WTC11 (cell line): ENCODE data around the gene GABRB2. TPM values are rescaled to one million over a fixed set of nuclear protein-coding genes. Genes with fewer than 3 reads are reported as not detected.

Experiments used
- ATAC-seq: fragments of 200-7000 bp; cut with Tn5 transposase; 2 replicates; pipeline ENCODE4 v1.10.0; 2021; ENCODE audit warnings: mild to moderate bottlenecking, moderate library complexity
- CTCF ChIA-PET: fragments of 300-600 bp; sonication (Branson Sonifier 250); formaldehyde crosslinking; loops from one replicate; lab custom pipeline; 2021; ENCODE audit warnings: antibody characterized with exemption; lab: Charles Lee
- POLR2A ChIA-PET: fragments of 350-600 bp; sonication (Branson Sonifier 250); formaldehyde crosslinking; loops from one replicate; lab custom pipeline; 2021; ENCODE audit warnings: antibody characterized with exemption; lab: Charles Lee
- DNase-seq: peaks from one replicate; pipeline ENCODE4 v3.0.0; 2021; ENCODE audit warnings: low spot score
- H3K27ac Mint-ChIP-seq: 2 replicates; pipeline ENCODE4 v1.8.0; 2021; ENCODE audit warnings: mixed read lengths
- H3K27me3 Mint-ChIP-seq: 2 replicates; pipeline ENCODE4 v1.8.0; 2021; ENCODE audit warnings: low read depth, mild to moderate bottlenecking, moderate library complexity, mixed read lengths
- H3K36me3 Mint-ChIP-seq: 2 replicates; pipeline ENCODE4 v1.8.0; 2021; ENCODE audit warnings: mixed read lengths
- H3K4me1 Mint-ChIP-seq: 2 replicates; pipeline ENCODE4 v1.8.0; 2022; ENCODE audit warnings: mixed read lengths
- H3K4me3 Mint-ChIP-seq: 2 replicates; pipeline ENCODE4 v1.8.0; 2021; ENCODE audit warnings: mild to moderate bottlenecking, moderate library complexity, mixed read lengths
- H3K9me3 Mint-ChIP-seq: 2 replicates; pipeline ENCODE4 v1.8.0; 2021; ENCODE audit warnings: mixed read lengths
- ATF6 ChIP-seq: sonication (generic); formaldehyde crosslinking; IDR thresholded peaks from 2 replicates; pipeline ENCODE4 v1.8.1; 2023; ENCODE audit warnings: mild to moderate bottlenecking, missing genetic modification reagents
- E2F1 ChIP-seq: sonication (generic); formaldehyde crosslinking; IDR thresholded peaks from 2 replicates; pipeline ENCODE4 v1.8.0; 2022; ENCODE audit warnings: mild to moderate bottlenecking, missing genetic modification reagents
- E2F4 ChIP-seq: sonication (generic); formaldehyde crosslinking; IDR thresholded peaks from 2 replicates; pipeline ENCODE4 v1.8.1; 2022; ENCODE audit warnings: low read depth, mild to moderate bottlenecking, moderate library complexity, missing genetic modification reagents, borderline replicate concordance
- ELF4 ChIP-seq: sonication (generic); formaldehyde crosslinking; IDR thresholded peaks from 2 replicates; pipeline ENCODE4 v1.8.1; 2022; ENCODE audit warnings: low read depth, mild to moderate bottlenecking, moderate library complexity, missing genetic modification reagents
- EMX1 ChIP-seq: fragments of 250-450 bp; sonication (Bioruptor Pico); IDR thresholded peaks from 2 replicates; pipeline ENCODE4 v1.8.0; 2021; ENCODE audit warnings: mild to moderate bottlenecking
- MLX ChIP-seq: sonication (generic); formaldehyde crosslinking; IDR thresholded peaks from 2 replicates; pipeline ENCODE4 v1.8.1; 2023; ENCODE audit warnings: mild to moderate bottlenecking, missing genetic modification reagents, moderate library complexity
- NFATC4 ChIP-seq: fragments of 250-450 bp; sonication (Bioruptor Pico); IDR thresholded peaks from 2 replicates; pipeline ENCODE4 v1.9.0; 2021; ENCODE audit warnings: mild to moderate bottlenecking
- NR1H2 ChIP-seq: sonication (generic); formaldehyde crosslinking; IDR thresholded peaks from 2 replicates; pipeline ENCODE4 v1.9.0; 2021; ENCODE audit warnings: mild to moderate bottlenecking, moderate library complexity, missing genetic modification reagents
- RELA ChIP-seq: sonication (generic); formaldehyde crosslinking; IDR thresholded peaks from 2 replicates; pipeline ENCODE4 v1.8.1; 2022; ENCODE audit warnings: missing genetic modification reagents, mild to moderate bottlenecking, borderline replicate concordance
- TCF7 ChIP-seq: sonication (generic); formaldehyde crosslinking; IDR thresholded peaks from 2 replicates; pipeline ENCODE4 v1.8.0; 2022; ENCODE audit warnings: mild to moderate bottlenecking, low read depth, missing genetic modification reagents, moderate library complexity
- TEAD1 ChIP-seq: sonication (generic); formaldehyde crosslinking; IDR thresholded peaks from 2 replicates; pipeline ENCODE4 v1.8.0; 2022; ENCODE audit warnings: mild to moderate bottlenecking, missing genetic modification reagents
- TP53 ChIP-seq: sonication (generic); formaldehyde crosslinking; IDR thresholded peaks from 2 replicates; pipeline ENCODE4 v1.8.1; 2023; ENCODE audit warnings: mild to moderate bottlenecking, missing genetic modification reagents
- ZBTB21 ChIP-seq: sonication (generic); formaldehyde crosslinking; IDR thresholded peaks from 2 replicates; pipeline ENCODE4 v1.8.1; 2023; ENCODE audit warnings: mild to moderate bottlenecking, missing genetic modification reagents, borderline replicate concordance
- ZNF281 ChIP-seq: sonication (generic); formaldehyde crosslinking; IDR thresholded peaks from 2 replicates; pipeline ENCODE4 v1.8.0; 2023; ENCODE audit warnings: mild to moderate bottlenecking, missing genetic modification reagents
- total RNA-seq: library from RNA; stranded (reverse); gene quantifications from 3 replicates; pipeline ENCODE4 v1.2.3, GENCODE V29; 2021
- TF ChIP-seq, protein P1 (sequence below): sonication (generic); formaldehyde crosslinking; IDR thresholded peaks from 2 replicates; pipeline ENCODE4 v1.8.0; 2023; ENCODE audit warnings: missing genetic modification reagents, mild to moderate bottlenecking, borderline replicate concordance
- TF ChIP-seq, protein P2 (sequence below): fragments of 250-450 bp; sonication (Bioruptor Pico); IDR thresholded peaks from 2 replicates; pipeline ENCODE4 v1.9.0; 2021; ENCODE audit warnings: mild to moderate bottlenecking
- TF ChIP-seq, protein P3 (sequence below): fragments of 250-450 bp; sonication (Bioruptor Pico); IDR thresholded peaks from 2 replicates; pipeline ENCODE4 v1.9.0; 2021; ENCODE audit warnings: mild to moderate bottlenecking, borderline replicate concordance
- TF ChIP-seq, protein P4 (sequence below): sonication (generic); formaldehyde crosslinking; IDR thresholded peaks from 2 replicates; pipeline ENCODE4 v1.8.1; 2022; ENCODE audit warnings: mild to moderate bottlenecking, missing genetic modification reagents, moderate library complexity, borderline replicate concordance

Gene GABRB2
- total RNA-seq, 1 experiment from 2014 or later, result 0.79 TPM

DNA sequence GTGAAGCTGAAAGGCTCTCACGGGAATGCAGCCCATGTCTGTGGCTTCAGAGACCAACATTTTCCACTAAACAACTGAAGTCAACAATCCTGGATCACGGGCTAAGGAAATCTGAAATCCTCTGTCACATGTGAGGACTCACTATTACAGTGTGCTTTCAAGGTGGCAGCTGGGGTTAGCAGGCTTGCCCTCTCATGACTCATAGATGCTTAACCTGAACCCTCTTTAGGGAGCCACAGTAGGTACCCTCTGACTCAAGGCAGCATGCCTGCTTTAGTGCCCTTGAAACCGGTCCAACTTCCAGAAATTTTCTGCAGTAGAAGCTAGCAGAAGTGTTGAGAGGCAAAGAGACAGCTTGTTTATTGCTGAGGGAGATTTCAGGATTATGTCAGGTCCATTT, 232.5 kb downstream of the GABRB2 start:
- no peaks in the 10 kb centered on the region for H3K4me1 Mint-ChIP-seq
- ATAC-seq (no peak; the same call in 1 of the 2 replicates), DNase-seq (no peak)
- no peak overlapping the region for H3K27ac Mint-ChIP-seq
- no peaks in the 10 kb centered on the region for H3K27me3 Mint-ChIP-seq
- CTCF ChIA-PET, result no interaction called here
- TF ChIP-seq ZBTB21 (CRISPR knock-in tag) (no peak), ZNF281 (no peak), EMX1 (CRISPR knock-in tag) (no peak), E2F4 (CRISPR knock-in tag) (no peak), TEAD1 (CRISPR knock-in tag) (no peak), E2F1 (CRISPR knock-in tag) (no peak), NR1H2 (CRISPR knock-in tag) (no peak), NFATC4 (CRISPR knock-in tag) (no peak), MLX (CRISPR knock-in tag) (no peak), TCF7 (CRISPR knock-in tag) (no peak), ELF4 (no peak), ATF6 (CRISPR knock-in tag) (no peak), RELA (CRISPR knock-in tag) (no peak), TP53 (no peak)
- TF ChIP-seq, protein P1, sequence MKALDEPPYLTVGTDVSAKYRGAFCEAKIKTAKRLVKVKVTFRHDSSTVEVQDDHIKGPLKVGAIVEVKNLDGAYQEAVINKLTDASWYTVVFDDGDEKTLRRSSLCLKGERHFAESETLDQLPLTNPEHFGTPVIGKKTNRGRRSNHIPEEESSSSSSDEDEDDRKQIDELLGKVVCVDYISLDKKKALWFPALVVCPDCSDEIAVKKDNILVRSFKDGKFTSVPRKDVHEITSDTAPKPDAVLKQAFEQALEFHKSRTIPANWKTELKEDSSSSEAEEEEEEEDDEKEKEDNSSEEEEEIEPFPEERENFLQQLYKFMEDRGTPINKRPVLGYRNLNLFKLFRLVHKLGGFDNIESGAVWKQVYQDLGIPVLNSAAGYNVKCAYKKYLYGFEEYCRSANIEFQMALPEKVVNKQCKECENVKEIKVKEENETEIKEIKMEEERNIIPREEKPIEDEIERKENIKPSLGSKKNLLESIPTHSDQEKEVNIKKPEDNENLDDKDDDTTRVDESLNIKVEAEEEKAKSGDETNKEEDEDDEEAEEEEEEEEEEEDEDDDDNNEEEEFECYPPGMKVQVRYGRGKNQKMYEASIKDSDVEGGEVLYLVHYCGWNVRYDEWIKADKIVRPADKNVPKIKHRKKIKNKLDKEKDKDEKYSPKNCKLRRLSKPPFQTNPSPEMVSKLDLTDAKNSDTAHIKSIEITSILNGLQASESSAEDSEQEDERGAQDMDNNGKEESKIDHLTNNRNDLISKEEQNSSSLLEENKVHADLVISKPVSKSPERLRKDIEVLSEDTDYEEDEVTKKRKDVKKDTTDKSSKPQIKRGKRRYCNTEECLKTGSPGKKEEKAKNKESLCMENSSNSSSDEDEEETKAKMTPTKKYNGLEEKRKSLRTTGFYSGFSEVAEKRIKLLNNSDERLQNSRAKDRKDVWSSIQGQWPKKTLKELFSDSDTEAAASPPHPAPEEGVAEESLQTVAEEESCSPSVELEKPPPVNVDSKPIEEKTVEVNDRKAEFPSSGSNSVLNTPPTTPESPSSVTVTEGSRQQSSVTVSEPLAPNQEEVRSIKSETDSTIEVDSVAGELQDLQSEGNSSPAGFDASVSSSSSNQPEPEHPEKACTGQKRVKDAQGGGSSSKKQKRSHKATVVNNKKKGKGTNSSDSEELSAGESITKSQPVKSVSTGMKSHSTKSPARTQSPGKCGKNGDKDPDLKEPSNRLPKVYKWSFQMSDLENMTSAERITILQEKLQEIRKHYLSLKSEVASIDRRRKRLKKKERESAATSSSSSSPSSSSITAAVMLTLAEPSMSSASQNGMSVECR, result no peak
- TF ChIP-seq, protein P2, sequence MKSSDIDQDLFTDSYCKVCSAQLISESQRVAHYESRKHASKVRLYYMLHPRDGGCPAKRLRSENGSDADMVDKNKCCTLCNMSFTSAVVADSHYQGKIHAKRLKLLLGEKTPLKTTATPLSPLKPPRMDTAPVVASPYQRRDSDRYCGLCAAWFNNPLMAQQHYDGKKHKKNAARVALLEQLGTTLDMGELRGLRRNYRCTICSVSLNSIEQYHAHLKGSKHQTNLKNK (CRISPR knock-in tag), result no peak
- TF ChIP-seq, protein P3, sequence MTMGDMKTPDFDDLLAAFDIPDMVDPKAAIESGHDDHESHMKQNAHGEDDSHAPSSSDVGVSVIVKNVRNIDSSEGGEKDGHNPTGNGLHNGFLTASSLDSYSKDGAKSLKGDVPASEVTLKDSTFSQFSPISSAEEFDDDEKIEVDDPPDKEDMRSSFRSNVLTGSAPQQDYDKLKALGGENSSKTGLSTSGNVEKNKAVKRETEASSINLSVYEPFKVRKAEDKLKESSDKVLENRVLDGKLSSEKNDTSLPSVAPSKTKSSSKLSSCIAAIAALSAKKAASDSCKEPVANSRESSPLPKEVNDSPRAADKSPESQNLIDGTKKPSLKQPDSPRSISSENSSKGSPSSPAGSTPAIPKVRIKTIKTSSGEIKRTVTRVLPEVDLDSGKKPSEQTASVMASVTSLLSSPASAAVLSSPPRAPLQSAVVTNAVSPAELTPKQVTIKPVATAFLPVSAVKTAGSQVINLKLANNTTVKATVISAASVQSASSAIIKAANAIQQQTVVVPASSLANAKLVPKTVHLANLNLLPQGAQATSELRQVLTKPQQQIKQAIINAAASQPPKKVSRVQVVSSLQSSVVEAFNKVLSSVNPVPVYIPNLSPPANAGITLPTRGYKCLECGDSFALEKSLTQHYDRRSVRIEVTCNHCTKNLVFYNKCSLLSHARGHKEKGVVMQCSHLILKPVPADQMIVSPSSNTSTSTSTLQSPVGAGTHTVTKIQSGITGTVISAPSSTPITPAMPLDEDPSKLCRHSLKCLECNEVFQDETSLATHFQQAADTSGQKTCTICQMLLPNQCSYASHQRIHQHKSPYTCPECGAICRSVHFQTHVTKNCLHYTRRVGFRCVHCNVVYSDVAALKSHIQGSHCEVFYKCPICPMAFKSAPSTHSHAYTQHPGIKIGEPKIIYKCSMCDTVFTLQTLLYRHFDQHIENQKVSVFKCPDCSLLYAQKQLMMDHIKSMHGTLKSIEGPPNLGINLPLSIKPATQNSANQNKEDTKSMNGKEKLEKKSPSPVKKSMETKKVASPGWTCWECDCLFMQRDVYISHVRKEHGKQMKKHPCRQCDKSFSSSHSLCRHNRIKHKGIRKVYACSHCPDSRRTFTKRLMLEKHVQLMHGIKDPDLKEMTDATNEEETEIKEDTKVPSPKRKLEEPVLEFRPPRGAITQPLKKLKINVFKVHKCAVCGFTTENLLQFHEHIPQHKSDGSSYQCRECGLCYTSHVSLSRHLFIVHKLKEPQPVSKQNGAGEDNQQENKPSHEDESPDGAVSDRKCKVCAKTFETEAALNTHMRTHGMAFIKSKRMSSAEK (CRISPR knock-in tag), result no peak
- TF ChIP-seq, protein P4, sequence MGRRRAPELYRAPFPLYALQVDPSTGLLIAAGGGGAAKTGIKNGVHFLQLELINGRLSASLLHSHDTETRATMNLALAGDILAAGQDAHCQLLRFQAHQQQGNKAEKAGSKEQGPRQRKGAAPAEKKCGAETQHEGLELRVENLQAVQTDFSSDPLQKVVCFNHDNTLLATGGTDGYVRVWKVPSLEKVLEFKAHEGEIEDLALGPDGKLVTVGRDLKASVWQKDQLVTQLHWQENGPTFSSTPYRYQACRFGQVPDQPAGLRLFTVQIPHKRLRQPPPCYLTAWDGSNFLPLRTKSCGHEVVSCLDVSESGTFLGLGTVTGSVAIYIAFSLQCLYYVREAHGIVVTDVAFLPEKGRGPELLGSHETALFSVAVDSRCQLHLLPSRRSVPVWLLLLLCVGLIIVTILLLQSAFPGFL (CRISPR knock-in tag), result no peak
- TF ChIP-seq, all 79 proteins: peak for 0
- H3K9me3 Mint-ChIP-seq, result peaks cover 7% of the 10 kb centered on the region
- POLR2A ChIA-PET, result no interaction called here
- H3K4me3 Mint-ChIP-seq, result no peak overlapping the region
- H3K36me3 Mint-ChIP-seq, result no peaks in the 10 kb centered on the region; the same call in 1 of the 2 replicates
